Measurements from ENCODE around the gene GPR143. TPM values are rescaled to one million over a fixed set of nuclear protein-coding genes. Genes with fewer than 3 reads are reported as not detected.
A peak's percentile ranks its signal among the peaks of the same experiment; 100 is the strongest.

The GPR143 gene
- total and polyA plus RNA-seq, 2 donors (not counting 3 experiments of a cell fraction or from before 2014, with no cell fraction given), result 9.3 to 17.7 TPM

- H3K4me1 ChIP-seq (ENCODE audit: control insufficient read depth, extremely low read depth, insufficient read depth, low read length), result peaks cover 32% of the 10 kb centered on the region
- H3K79me2 ChIP-seq (ENCODE audit: control insufficient read depth, insufficient read depth, low read length), result no peaks in the 10 kb centered on the region
- no peaks in the 10 kb centered on the region for H3K36me3 ChIP-seq (ENCODE audit: control insufficient read depth in 2 of 2, extremely low read depth in 1 of 2, insufficient read depth in 2 of 2, low read length in 2 of 2)
- H3K9me3 ChIP-seq (replicated peaks; ENCODE audit: control insufficient read depth, insufficient read depth, low read length), result no peaks in the 10 kb centered on the region
- H3K4me2 ChIP-seq (ENCODE audit: insufficient read depth, low read length), result peak overlapping the region; percentile 65
- ChIA-PET POLR2A (no interaction called here), CTCF (no interaction called here)
- no TSS peak for BruUV-seq (replicated peaks)
- H3K27me3 ChIP-seq (ENCODE audit: control insufficient read depth in 2 of 2, insufficient read depth in 2 of 2, low read length in 2 of 2), result no peaks in the 10 kb centered on the region
- peak overlapping the region; percentile 99 for H3K27ac ChIP-seq (ENCODE audit: insufficient read depth, low read depth, low read length)
- TF ChIP-seq GATA2 (IDR thresholded peaks at IDR 0.05; ENCODE audit: insufficient read depth, insufficient read length, low read depth, low read length) (no peak), EZH2 (IDR thresholded peaks at IDR 0.05; ENCODE audit: borderline replicate concordance, low read depth, low read length, severe bottlenecking) (no peak), JUN (IDR thresholded peaks at IDR 0.05; ENCODE audit: borderline replicate concordance, insufficient read depth, insufficient read length, low read depth) (no peak), MYC (IDR thresholded peaks at IDR 0.05; ENCODE audit: low read depth, low read length) (no peak), POLR2AphosphoS5 (IDR thresholded peaks at IDR 0.05; ENCODE audit: insufficient read depth, low read depth, low read length) (no peak), FOS (IDR thresholded peaks at IDR 0.05; ENCODE audit: borderline replicate concordance, insufficient read depth, low read length) (no peak)
- DNase-seq (ENCODE audit: low read depth, low spot score) (no peak), FAIRE-seq (no peak)
- H4K20me1 ChIP-seq (replicated peaks; ENCODE audit: control insufficient read depth, extremely low read depth, insufficient read depth, low read length), result no peaks in the 10 kb centered on the region
- intact Hi-C loops (cut with micrococcal nuclease), result loop anchor here (2.0 to 5.0 kb wide), 3 partner anchors 85 to 263 kb away; no protein-coding TSS in a partner anchor
- H3K9me1 ChIP-seq (replicated peaks; ENCODE audit: control insufficient read depth, extremely low read depth, insufficient read depth, low read length), result no peaks in the 10 kb centered on the region
- H3K4me3 ChIP-seq (replicated peaks in 1 of 3; ENCODE audit: insufficient read depth in 1 of 3, low read depth in 1 of 3, low read length in 3 of 3), result no peak overlapping the region
- dilution Hi-C loops (cut with MboI; ENCODE audit: extremely low pct_ligation_motif_present, low sequenced_read_pairs), result no loop called here
- H2AFZ ChIP-seq (ENCODE audit: low read depth, low read length), result no peak overlapping the region
- H3K9ac ChIP-seq (replicated peaks; ENCODE audit: extremely low read depth, insufficient read depth, low read length), result peak overlapping the region; percentile 92
Observed at GRCh38 chrX:9747644-9748043, 18.0 kb downstream of the GPR143 start.

GRCh38 chrX:9746148-9746888, 19.3 kb downstream of the GPR143 start:
- no peaks in the 10 kb centered on the region for H3K9me3 ChIP-seq (replicated peaks; ENCODE audit: control insufficient read depth, insufficient read depth, low read length)
- intact Hi-C loops (cut with micrococcal nuclease), result loop anchor here (1.0 to 5.0 kb wide), 7 partner anchors 24 to 264 kb away; no protein-coding TSS in a partner anchor
- peaks cover 32% of the 10 kb centered on the region for H3K4me1 ChIP-seq (ENCODE audit: control insufficient read depth, extremely low read depth, insufficient read depth, low read length)
- dilution Hi-C loops (cut with MboI; ENCODE audit: extremely low pct_ligation_motif_present, low sequenced_read_pairs), result no loop called here
- no peak overlapping the region for H2AFZ ChIP-seq (ENCODE audit: low read depth, low read length)
- TSS peak; percentile 75 for BruUV-seq (replicated peaks)
- peak overlapping the region in 1 of 3 experiments; percentile 13 for H3K4me3 ChIP-seq (replicated peaks in 1 of 3; ENCODE audit: insufficient read depth in 1 of 3, low read depth in 1 of 3, low read length in 3 of 3)
- CTCF ChIA-PET, result interaction anchor here (0.7 to 2.3 kb wide), 3 partner anchors 12 to 373 kb away, joined by 3 to 7 read pairs (median 3); no protein-coding TSS in a partner anchor
- H3K79me2 ChIP-seq (ENCODE audit: control insufficient read depth, insufficient read depth, low read length), result no peaks in the 10 kb centered on the region
- H3K9me1 ChIP-seq (replicated peaks; ENCODE audit: control insufficient read depth, extremely low read depth, insufficient read depth, low read length), result no peaks in the 10 kb centered on the region
- no peaks in the 10 kb centered on the region for H3K27me3 ChIP-seq (ENCODE audit: control insufficient read depth in 2 of 2, insufficient read depth in 2 of 2, low read length in 2 of 2)
- DNase-seq (ENCODE audit: low read depth, low spot score), result peak; percentile 92
- TF ChIP-seq POLR2AphosphoS5 (IDR thresholded peaks at IDR 0.05; ENCODE audit: insufficient read depth, low read depth, low read length) (peak; percentile 49), POLR2A (IDR thresholded peaks at IDR 0.05; ENCODE audit: low read depth, low read length) (no peak), JUN (IDR thresholded peaks at IDR 0.05; ENCODE audit: borderline replicate concordance, insufficient read depth, insufficient read length, low read depth) (peak; percentile 88), EZH2 (IDR thresholded peaks at IDR 0.05; ENCODE audit: borderline replicate concordance, low read depth, low read length, severe bottlenecking) (no peak), MYC (IDR thresholded peaks at IDR 0.05; ENCODE audit: low read depth, low read length) (no peak), GATA2 (IDR thresholded peaks at IDR 0.05; ENCODE audit: insufficient read depth, insufficient read length, low read depth, low read length) (peak; percentile 87), FOS (IDR thresholded peaks at IDR 0.05; ENCODE audit: borderline replicate concordance, insufficient read depth, low read length) (peak; percentile 78)
- TF ChIP-seq, protein P1, sequence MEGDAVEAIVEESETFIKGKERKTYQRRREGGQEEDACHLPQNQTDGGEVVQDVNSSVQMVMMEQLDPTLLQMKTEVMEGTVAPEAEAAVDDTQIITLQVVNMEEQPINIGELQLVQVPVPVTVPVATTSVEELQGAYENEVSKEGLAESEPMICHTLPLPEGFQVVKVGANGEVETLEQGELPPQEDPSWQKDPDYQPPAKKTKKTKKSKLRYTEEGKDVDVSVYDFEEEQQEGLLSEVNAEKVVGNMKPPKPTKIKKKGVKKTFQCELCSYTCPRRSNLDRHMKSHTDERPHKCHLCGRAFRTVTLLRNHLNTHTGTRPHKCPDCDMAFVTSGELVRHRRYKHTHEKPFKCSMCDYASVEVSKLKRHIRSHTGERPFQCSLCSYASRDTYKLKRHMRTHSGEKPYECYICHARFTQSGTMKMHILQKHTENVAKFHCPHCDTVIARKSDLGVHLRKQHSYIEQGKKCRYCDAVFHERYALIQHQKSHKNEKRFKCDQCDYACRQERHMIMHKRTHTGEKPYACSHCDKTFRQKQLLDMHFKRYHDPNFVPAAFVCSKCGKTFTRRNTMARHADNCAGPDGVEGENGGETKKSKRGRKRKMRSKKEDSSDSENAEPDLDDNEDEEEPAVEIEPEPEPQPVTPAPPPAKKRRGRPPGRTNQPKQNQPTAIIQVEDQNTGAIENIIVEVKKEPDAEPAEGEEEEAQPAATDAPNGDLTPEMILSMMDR (IDR thresholded peaks at IDR 0.05; ENCODE audit: extremely low read depth in 1 of 2, insufficient read depth in 1 of 2, low read depth in 1 of 2, low read length in 2 of 2), result no peak
- TF ChIP-seq, protein P2, sequence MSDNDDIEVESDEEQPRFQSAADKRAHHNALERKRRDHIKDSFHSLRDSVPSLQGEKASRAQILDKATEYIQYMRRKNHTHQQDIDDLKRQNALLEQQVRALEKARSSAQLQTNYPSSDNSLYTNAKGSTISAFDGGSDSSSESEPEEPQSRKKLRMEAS (IDR thresholded peaks at IDR 0.05; ENCODE audit: insufficient read depth, insufficient read length), result no peak
- POLR2A ChIA-PET, result interaction anchor here (0.7 to 1.1 kb wide), 2 partner anchors 16 to 18 kb away, joined by 3 to 7 read pairs; no protein-coding TSS in a partner anchor
- FAIRE-seq, result peak; percentile 80
- no peaks in the 10 kb centered on the region for H4K20me1 ChIP-seq (replicated peaks; ENCODE audit: control insufficient read depth, extremely low read depth, insufficient read depth, low read length)
- peak overlapping the region; percentile 99 for H3K27ac ChIP-seq (ENCODE audit: insufficient read depth, low read depth, low read length)
- no peaks in the 10 kb centered on the region for H3K36me3 ChIP-seq (ENCODE audit: control insufficient read depth in 2 of 2, extremely low read depth in 1 of 2, insufficient read depth in 2 of 2, low read length in 2 of 2)
- H3K4me2 ChIP-seq (ENCODE audit: insufficient read depth, low read length), result peak overlapping the region; percentile 65
- peak overlapping the region; percentile 92 for H3K9ac ChIP-seq (replicated peaks; ENCODE audit: extremely low read depth, insufficient read depth, low read length)
